ENCODE data around the gene DCC.

Gene DCC

GRCh38 chr18:52536039-52536438, 196.0 kb downstream of the DCC start:
- H3K4me1 ChIP-seq (ENCODE audit: control insufficient read depth, insufficient read depth, low read length) = no peaks in the 10 kb centered on the region

GRCh38 chr18:52537261-52537660, 197.3 kb downstream of the DCC start:
- Histone ChIP-seq H3K36me3 (ENCODE audit: control insufficient read depth, insufficient read depth, low read length) (no peaks in the 10 kb centered on the region), H3K27me3 (ENCODE audit: control insufficient read depth, insufficient read depth, low read length) (no peaks in the 10 kb centered on the region), H3K9ac (ENCODE audit: low read length) (no peak overlapping the region), H3K9me3 (ENCODE audit: control insufficient read depth, low read length) (no peaks in the 10 kb centered on the region), H3K4me3 (ENCODE audit: low read length) (no peak overlapping the region), H3K4me1 (ENCODE audit: control insufficient read depth, insufficient read depth, low read length) (no peaks in the 10 kb centered on the region)

More at GRCh38 chr18:52536039-52536438, 196.0 kb downstream of the DCC start:
- Histone ChIP-seq H3K9ac (ENCODE audit: low read length) (no peak overlapping the region), H3K27me3 (ENCODE audit: control insufficient read depth, insufficient read depth, low read length) (no peaks in the 10 kb centered on the region), H3K36me3 (ENCODE audit: control insufficient read depth, insufficient read depth, low read length) (no peaks in the 10 kb centered on the region), H3K9me3 (ENCODE audit: control insufficient read depth, low read length) (no peaks in the 10 kb centered on the region), H3K4me3 (ENCODE audit: low read length) (no peak overlapping the region)

- H3K4me1 ChIP-seq (ENCODE audit: control insufficient read depth, insufficient read depth, low read length) = no peaks in the 10 kb centered on the region
- no peak overlapping the region for H3K4me3 ChIP-seq (ENCODE audit: low read length)
- H3K9me3 ChIP-seq (ENCODE audit: control insufficient read depth, low read length) = no peaks in the 10 kb centered on the region
- H3K9ac ChIP-seq (ENCODE audit: low read length) = no peak overlapping the region
- no peaks in the 10 kb centered on the region for H3K36me3 ChIP-seq (ENCODE audit: control insufficient read depth, insufficient read depth, low read length)
- H3K27me3 ChIP-seq (ENCODE audit: control insufficient read depth, insufficient read depth, low read length) = no peaks in the 10 kb centered on the region
These were observed 201.1 kb downstream of the DCC start for GRCh38 chr18:52541056-52541455.

GRCh38 chr18:52544086-52544485, 204.1 kb downstream of the DCC start:
- Histone ChIP-seq H3K4me1 (ENCODE audit: control insufficient read depth, insufficient read depth, low read length) (no peaks in the 10 kb centered on the region), H3K36me3 (ENCODE audit: control insufficient read depth, insufficient read depth, low read length) (no peaks in the 10 kb centered on the region), H3K9me3 (ENCODE audit: control insufficient read depth, low read length) (no peaks in the 10 kb centered on the region), H3K9ac (ENCODE audit: low read length) (no peak overlapping the region), H3K27me3 (ENCODE audit: control insufficient read depth, insufficient read depth, low read length) (no peaks in the 10 kb centered on the region), H3K4me3 (ENCODE audit: low read length) (no peak overlapping the region)

- no peak overlapping the region for H3K4me3 ChIP-seq (ENCODE audit: low read length)
- no peaks in the 10 kb centered on the region for H3K27me3 ChIP-seq (ENCODE audit: control insufficient read depth, insufficient read depth, low read length)
- H3K4me1 ChIP-seq (ENCODE audit: control insufficient read depth, insufficient read depth, low read length) = no peaks in the 10 kb centered on the region
- H3K36me3 ChIP-seq (ENCODE audit: control insufficient read depth, insufficient read depth, low read length) = no peaks in the 10 kb centered on the region
- H3K9ac ChIP-seq (ENCODE audit: low read length) = no peak overlapping the region
- H3K9me3 ChIP-seq (ENCODE audit: control insufficient read depth, low read length) = no peaks in the 10 kb centered on the region
These were observed 206.8 kb downstream of the DCC start for GRCh38 chr18:52546686-52547346.

GRCh38 chr18:52553441-52553840, 213.4 kb downstream of the DCC start:
- Histone ChIP-seq H3K27me3 (ENCODE audit: control insufficient read depth, insufficient read depth, low read length) (no peaks in the 10 kb centered on the region), H3K9ac (ENCODE audit: low read length) (no peak overlapping the region), H3K4me3 (ENCODE audit: low read length) (no peak overlapping the region), H3K9me3 (ENCODE audit: control insufficient read depth, low read length) (no peaks in the 10 kb centered on the region), H3K4me1 (ENCODE audit: control insufficient read depth, insufficient read depth, low read length) (no peaks in the 10 kb centered on the region), H3K36me3 (ENCODE audit: control insufficient read depth, insufficient read depth, low read length) (no peaks in the 10 kb centered on the region)

GRCh38 chr18:52554180-52554579, 214.2 kb downstream of the DCC start:
- Histone ChIP-seq H3K27me3 (ENCODE audit: control insufficient read depth, insufficient read depth, low read length) (no peaks in the 10 kb centered on the region), H3K36me3 (ENCODE audit: control insufficient read depth, insufficient read depth, low read length) (no peaks in the 10 kb centered on the region), H3K4me3 (ENCODE audit: low read length) (no peak overlapping the region), H3K4me1 (ENCODE audit: control insufficient read depth, insufficient read depth, low read length) (no peaks in the 10 kb centered on the region), H3K9ac (ENCODE audit: low read length) (no peak overlapping the region), H3K9me3 (ENCODE audit: control insufficient read depth, low read length) (no peaks in the 10 kb centered on the region)

- peaks cover 5% of the 10 kb centered on the region for H3K4me1 ChIP-seq (ENCODE audit: control insufficient read depth, insufficient read depth, low read length)
- no peaks in the 10 kb centered on the region for H3K9me3 ChIP-seq (ENCODE audit: control insufficient read depth, low read length)
- H3K4me3 ChIP-seq (ENCODE audit: low read length) = no peak overlapping the region
- no peak overlapping the region for H3K9ac ChIP-seq (ENCODE audit: low read length)
- H3K27me3 ChIP-seq (ENCODE audit: control insufficient read depth, insufficient read depth, low read length) = no peaks in the 10 kb centered on the region
- H3K36me3 ChIP-seq (ENCODE audit: control insufficient read depth, insufficient read depth, low read length) = no peaks in the 10 kb centered on the region
These were observed 227.4 kb downstream of the DCC start for GRCh38 chr18:52567360-52567759.

- H3K4me1 ChIP-seq (ENCODE audit: control insufficient read depth, insufficient read depth, low read length) = peaks cover 5% of the 10 kb centered on the region
These were observed 229.5 kb downstream of the DCC start for GRCh38 chr18:52569492-52569891.

GRCh38 chr18:52570975-52571374, 231.0 kb downstream of the DCC start:
- no peaks in the 10 kb centered on the region for H3K27me3 ChIP-seq (ENCODE audit: control insufficient read depth, insufficient read depth, low read length)
- no peak overlapping the region for H3K9ac ChIP-seq (ENCODE audit: low read length)
- peaks cover 5% of the 10 kb centered on the region for H3K4me1 ChIP-seq (ENCODE audit: control insufficient read depth, insufficient read depth, low read length)
- H3K9me3 ChIP-seq (ENCODE audit: control insufficient read depth, low read length) = no peaks in the 10 kb centered on the region
- H3K4me3 ChIP-seq (ENCODE audit: low read length) = no peak overlapping the region
- no peaks in the 10 kb centered on the region for H3K36me3 ChIP-seq (ENCODE audit: control insufficient read depth, insufficient read depth, low read length)

More at GRCh38 chr18:52569492-52569891, 229.5 kb downstream of the DCC start:
- Histone ChIP-seq H3K27me3 (ENCODE audit: control insufficient read depth, insufficient read depth, low read length) (no peaks in the 10 kb centered on the region), H3K4me3 (ENCODE audit: low read length) (no peak overlapping the region), H3K9me3 (ENCODE audit: control insufficient read depth, low read length) (no peaks in the 10 kb centered on the region), H3K36me3 (ENCODE audit: control insufficient read depth, insufficient read depth, low read length) (no peaks in the 10 kb centered on the region), H3K9ac (ENCODE audit: low read length) (no peak overlapping the region)

- Histone ChIP-seq H3K9me3 (ENCODE audit: control insufficient read depth, low read length) (no peaks in the 10 kb centered on the region), H3K4me1 (ENCODE audit: control insufficient read depth, insufficient read depth, low read length) (peaks cover 5% of the 10 kb centered on the region), H3K9ac (ENCODE audit: low read length) (no peak overlapping the region), H3K27me3 (ENCODE audit: control insufficient read depth, insufficient read depth, low read length) (no peaks in the 10 kb centered on the region), H3K36me3 (ENCODE audit: control insufficient read depth, insufficient read depth, low read length) (no peaks in the 10 kb centered on the region), H3K4me3 (ENCODE audit: low read length) (no peak overlapping the region)
These were observed 232.3 kb downstream of the DCC start for GRCh38 chr18:52572036-52573000.

GRCh38 chr18:52577795-52578194, 237.8 kb downstream of the DCC start:
- H3K4me3 ChIP-seq (ENCODE audit: low read length) = no peak overlapping the region
- no peaks in the 10 kb centered on the region for H3K36me3 ChIP-seq (ENCODE audit: control insufficient read depth, insufficient read depth, low read length)
- no peaks in the 10 kb centered on the region for H3K9me3 ChIP-seq (ENCODE audit: control insufficient read depth, low read length)
- no peak overlapping the region for H3K9ac ChIP-seq (ENCODE audit: low read length)
- no peaks in the 10 kb centered on the region for H3K27me3 ChIP-seq (ENCODE audit: control insufficient read depth, insufficient read depth, low read length)
- no peaks in the 10 kb centered on the region for H3K4me1 ChIP-seq (ENCODE audit: control insufficient read depth, insufficient read depth, low read length)
